ENCODE data around the gene GPSM1. TPM values are rescaled to one million over a fixed set of nuclear protein-coding genes. Genes with fewer than 3 reads are reported as not detected.

Gene GPSM1
- polyA plus RNA-seq, 5 donors: 35.9 to 84.2 (median 56.6) TPM

DNA sequence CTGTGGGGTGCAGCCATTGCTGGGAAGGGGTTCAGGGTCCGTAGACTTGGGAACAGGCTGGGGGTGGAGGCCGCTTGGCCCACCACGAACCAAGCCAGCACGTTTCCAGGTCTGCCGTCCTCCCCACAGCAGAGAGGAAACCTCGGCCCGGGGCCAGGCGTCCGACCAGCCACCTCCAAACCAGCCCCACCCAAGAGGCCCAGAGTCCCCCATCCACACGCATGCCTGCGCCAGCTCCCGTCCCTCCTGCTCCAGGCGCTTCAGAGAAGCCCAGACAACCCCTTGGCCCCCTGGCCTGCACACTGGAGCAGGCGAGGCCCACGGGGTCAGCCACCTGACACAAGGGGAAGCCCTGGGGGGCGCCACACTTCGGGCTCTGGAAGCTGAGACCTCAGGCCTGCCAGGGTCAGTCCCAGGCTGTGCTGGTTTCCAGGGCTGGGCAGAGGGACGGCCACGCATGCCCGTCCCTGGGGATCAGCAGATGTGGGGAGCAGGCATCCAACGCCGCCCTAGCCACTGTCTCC lies 29.9 kb downstream of the GPSM1 start:
- no peak for DNase-seq

DNA sequence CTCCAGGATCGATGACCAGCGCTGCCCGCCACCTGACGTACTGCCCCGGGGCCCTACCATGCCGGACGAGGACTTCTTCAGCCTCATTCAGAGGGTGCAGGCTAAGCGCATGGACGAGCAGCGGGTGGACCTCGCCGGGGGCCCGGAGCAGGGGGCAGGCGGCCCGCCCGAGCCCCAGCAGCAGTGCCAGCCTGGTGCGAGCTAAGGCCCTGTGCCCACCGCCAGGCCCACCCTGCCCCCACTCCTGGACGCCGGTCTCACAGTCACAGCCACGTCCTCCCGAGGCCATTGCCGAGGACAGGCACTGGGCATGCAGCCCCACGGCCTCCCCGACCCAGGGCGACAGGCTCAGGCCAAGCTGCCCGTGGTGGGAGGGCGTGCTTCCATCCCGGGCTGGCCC lies 30.7 kb downstream of the GPSM1 start:
- DNase-seq: no peak

DNA sequence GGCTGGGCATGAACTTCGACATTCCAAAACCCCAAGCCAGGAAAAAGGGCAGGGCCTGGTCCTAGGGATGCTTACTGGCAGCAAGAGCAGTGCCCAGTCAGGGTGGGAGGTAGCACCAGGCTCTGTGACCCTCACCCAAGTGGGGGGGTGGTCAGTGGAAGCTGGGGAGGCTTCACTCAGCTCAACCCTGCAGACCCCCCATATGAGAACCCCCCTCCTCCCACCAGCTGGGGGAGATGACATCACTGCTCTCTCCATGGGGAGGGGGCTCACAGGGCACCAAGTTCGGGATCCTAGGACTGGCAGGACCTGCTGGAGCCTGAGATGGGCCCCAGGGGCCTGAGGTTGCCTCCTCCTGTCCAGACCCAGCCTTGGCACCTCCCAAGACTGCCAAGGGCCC lies 31.5 kb downstream of the GPSM1 start:
- no peak for DNase-seq

DNA sequence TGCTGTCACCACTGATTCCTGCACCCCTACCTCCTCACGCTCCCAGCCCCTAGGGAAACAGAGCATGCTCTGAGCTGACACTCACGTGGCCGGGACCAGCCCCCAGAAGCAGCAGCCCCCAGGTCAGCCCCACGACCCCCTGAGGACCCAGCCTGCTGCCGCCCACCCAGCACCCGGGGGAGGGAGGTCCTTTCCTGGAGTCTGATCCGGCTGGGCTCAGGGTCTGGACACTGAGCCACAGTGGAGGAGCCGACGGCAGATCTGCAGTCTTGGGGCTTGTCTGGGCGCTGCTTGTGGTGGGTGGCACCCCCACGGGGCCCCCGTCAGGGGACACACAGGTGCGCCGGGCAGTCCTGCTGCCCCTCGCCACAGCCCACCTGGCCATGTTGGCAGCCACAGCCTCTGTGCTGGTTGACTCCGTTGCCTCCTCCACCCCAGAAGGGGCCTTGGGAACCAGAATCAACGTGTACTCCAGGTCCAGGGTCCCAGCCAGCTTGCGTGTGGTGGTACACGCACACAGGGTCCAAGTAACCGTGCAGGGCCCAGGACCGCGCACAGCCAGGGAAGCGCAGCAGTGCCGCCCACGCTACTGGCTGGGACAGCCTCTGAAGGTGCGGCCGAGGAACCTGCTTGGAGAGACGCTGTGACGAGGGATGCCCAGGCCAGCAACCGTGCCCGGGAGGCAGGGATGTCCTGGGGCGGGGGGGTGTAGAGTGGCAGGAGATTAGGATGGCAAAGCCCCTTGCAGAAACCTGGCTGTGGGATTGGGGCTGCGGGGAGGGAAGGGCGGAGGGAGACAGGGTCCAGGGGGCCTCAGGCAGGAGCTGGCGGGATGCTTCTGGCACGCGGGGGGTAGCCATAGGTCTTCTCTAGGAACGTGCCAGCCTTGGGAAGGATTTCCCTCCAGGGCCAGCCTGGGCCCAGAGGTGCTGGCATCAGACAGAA lies 32.7 kb downstream of the GPSM1 start:
- no peak for DNase-seq

DNA sequence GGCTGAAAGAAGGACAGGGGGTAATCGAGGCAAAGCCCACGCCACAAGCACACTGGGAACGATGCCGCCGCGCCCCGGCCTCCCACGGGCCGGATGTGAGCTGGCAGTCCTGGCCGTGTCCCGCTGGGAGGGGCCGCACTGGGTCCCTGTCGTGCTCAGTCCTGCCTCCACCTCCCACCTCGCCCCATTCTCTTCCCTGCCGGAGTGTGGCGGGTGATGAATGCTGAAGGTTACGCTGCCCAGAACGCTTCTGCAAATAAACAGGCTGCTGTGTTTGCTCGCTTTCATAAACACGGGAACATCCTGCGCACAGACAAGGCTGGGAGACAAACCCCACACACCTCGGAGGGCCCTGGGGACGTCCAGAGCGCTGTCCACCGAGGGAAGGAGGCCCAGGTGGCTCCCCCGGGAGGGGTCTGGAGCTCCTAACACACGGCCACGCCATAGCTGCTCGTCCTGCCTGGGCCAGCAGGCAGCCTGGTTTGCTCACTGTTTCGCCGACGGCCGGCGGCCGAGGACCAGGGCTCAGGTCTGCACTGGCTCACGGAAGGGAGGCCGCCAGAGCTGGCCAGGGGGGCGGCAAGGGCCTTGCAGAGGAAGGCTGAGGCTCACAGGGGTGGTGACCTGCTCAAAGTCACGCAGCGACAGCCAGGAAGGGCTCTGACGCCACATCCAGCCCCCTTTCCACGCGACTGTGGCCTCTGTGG lies 33.9 kb downstream of the GPSM1 start:
- no peak for DNase-seq

DNA sequence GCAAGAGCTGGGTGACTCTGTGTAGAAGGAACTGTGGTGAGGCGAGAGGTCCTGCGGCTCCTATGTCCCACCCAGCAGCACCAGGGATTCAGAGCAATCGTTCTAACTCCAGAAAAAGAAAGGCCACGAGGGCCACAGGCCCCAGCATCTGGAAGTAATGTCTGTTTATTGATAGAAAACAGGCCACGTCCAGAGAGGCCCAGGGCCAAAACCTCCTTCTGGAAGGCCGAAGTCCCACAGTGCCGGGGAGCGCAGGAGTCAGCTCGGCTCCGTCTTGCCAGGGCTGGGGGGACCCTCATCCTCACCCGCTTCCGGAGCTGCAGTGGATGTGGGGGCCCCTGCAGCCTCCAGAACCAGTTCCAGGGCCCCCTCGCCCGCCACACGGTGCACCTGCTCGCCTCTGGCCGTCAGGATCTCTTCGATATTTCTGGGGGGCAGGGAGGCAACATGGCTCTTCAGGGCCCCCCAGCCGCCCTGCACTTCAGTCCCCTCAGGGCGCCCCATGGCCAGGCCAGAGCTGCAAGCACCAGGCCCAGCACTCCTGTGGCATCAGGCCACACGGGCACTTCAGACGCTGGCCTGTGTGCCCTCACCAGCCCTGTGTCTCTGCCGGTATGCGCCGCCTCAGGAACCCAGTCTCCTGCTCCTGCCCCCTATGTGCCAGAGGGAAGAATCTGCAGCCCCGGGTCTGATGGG lies 34.6 kb downstream of the GPSM1 start:
- DNase-seq: no peak

DNA sequence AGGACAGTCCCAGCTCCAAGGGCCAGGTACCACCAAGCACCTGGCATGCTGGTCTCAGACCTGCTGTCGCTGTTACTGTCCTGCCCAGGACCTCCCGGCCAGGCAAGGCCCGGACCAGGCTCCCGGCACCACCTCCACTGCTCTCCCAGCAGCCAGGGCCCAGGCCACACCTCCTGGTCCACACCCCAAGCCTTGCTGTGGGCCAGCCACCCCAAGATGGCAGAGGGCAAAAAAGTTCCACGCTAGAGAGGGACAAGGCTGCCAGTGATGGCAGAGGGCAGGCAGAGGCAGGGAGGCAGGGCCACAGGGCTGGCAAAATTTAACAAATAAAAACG lies 35.1 kb downstream of the GPSM1 start:
- DNase-seq: no peak

DNA sequence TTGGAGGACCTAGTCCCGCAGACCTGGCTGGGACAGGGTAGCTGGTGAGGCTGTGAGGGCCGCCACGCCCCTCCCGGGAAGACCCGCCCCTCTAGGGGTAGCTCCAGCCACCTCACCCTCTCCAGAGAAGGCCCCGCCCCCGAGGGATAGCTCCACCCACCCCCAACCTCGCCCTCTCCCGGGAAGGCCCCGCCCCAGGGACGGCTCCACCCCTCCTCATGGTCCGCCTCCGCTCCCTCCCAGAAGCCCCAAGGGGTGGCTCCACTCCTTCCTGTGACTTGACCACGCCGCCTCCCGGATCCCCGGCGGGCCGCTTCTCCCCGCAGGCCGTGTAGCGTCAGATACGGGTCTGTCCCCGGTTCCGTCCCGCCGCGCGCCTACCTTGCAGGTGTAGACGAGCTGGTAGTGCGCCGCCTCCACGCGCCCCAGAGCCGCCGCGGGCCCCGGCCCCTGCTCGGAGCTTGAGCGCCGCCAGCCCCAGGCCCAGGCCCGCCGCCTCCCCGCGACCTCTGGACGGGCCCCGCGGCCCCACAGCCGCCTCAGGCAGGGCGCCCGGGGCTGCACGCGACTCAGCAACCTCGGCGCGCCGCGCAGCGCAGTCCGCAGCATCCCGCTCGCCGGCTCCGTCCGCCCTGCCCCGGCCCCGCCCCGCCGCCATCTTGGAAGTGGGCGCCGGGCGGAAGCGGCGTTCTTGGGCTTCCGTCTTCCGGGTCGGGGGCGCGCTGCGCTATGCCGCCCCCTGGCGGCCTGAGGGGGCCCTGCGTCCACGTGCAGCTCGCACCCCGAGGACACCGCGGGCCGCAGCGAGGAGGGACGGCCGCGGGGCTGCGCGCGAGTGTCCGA lies 36.0 kb downstream of the GPSM1 start, which contains the start of gene DNLZ:
Gene DNLZ, minus strand, starts transcription at position 639 of the 843 bp plus-strand sequence. Its CDS starts 30 bp downstream, at position 609.
- DNase-seq: peak; percentile 88 to 89

DNA sequence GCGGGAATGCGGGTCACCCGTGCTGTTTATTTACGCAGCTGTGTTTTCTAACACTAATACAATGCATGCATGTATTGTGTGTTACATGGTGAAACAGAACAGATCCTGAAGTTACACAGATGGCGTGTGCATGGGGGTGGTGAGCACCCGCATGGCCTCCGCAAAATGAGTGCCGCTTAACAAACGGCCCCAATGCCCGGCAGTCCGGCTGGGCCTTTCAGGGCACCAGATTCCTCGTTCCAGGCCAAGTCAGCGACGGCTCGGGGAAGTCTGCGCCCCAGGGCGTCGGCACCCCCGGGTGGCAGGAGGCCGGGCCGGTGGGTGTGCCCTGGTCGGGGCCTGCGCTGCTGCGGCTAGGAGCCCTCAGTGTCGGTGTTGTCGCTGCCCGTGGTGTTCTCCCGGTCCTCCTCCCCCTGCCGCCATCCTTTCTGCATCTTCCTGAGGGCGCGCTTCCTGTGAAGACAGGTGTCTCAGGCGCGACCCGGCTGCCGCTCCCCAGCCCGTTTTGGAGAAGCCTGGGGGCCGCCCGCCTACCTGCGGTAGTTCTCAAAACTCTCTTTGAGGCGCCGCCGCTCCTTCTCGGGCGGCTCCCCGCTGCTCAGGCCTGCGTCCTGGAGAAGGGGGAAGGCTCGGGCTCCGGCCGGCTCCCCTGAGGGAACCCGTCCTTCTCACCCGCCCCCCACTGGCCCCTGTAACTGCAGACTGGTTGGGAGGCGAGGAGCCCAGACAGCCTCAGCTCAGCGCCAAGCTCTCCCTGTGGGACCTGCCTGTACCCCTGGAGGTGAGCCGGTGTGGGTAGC lies 36.8 kb downstream of the GPSM1 start:
- no peak for DNase-seq

DNA sequence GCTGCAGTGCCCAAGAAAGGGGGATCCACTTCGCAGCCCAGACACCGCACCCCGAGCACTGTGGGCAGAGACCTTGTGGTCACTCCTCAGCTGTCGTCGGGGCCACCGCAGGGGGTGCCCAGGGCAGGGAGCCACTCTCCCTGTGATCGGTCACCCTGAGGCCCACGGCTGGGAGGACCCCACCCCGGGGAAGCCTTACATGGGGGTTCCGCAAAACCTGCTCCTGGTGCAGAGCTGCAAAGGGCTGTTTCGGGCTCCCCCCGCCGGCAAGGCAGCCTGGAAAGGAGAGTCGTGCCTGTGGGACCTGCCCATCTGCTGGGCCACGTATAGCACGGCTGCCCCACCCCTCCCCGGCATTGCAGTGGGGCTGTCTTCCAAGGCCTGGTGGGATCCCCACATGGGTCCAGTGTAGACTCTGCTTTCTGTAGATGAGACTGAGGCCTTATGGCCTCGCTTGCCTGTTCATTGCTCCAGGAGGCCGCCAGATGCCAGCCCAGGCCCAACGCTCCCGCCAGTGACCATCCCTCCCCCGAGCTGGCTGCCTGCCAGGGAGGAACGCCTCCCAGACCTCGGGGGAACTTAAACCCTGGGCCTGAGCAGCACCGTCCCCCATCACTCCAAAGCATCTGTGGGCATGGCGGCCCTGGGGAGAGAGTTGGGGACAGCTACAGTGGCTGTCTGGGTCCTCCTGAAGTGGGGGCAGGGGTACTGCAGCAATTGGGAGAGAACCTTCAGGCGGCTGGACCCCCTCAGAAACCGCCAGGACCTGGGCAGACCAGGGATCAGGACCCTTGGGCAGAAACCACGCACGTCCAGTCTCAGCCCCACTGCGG lies 37.8 kb downstream of the GPSM1 start:
- DNase-seq: no peak

DNA sequence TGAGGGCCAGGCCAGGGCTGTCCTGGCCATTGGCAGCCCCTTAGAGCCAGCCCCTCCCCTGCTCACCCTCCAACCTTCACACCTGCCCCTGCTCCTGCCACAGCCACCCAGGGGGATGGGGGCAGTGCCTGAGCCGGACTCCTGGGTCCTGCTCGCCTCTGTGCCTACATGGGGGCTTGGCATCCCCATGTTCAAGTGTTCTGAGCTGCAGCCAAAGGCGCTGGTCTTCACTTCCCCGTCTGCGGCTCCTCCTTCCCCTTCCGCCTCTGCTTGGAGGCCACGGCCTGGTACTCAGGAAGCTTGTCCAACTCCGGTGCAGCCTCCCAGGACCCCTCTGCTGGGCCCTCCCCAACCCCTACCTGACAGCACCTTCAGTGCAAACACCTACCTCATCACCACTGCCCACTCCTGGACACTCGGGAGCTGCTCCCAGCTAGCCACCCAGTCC lies 38.5 kb downstream of the GPSM1 start:
- no peak for DNase-seq

DNA sequence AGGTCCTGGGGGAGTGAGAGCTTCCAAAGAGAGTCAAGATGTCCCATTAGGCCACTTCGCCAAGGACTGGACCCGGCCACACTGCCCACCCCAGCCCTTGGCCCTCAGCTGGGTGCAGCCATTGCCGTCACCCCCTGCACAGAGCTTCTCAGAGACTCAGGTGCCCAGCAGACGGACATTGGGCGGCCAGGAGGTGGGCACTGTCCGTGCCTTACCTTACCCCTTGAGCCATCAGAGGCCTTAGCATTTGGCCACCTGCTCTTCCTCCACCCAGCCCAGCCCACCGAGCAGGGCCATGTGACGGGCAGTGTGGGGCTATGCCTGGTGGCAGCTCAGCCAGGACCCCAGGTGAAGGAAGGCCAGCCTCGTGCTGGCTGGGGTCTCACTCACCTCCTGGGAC lies 39.5 kb downstream of the GPSM1 start:
- no peak for DNase-seq

DNA sequence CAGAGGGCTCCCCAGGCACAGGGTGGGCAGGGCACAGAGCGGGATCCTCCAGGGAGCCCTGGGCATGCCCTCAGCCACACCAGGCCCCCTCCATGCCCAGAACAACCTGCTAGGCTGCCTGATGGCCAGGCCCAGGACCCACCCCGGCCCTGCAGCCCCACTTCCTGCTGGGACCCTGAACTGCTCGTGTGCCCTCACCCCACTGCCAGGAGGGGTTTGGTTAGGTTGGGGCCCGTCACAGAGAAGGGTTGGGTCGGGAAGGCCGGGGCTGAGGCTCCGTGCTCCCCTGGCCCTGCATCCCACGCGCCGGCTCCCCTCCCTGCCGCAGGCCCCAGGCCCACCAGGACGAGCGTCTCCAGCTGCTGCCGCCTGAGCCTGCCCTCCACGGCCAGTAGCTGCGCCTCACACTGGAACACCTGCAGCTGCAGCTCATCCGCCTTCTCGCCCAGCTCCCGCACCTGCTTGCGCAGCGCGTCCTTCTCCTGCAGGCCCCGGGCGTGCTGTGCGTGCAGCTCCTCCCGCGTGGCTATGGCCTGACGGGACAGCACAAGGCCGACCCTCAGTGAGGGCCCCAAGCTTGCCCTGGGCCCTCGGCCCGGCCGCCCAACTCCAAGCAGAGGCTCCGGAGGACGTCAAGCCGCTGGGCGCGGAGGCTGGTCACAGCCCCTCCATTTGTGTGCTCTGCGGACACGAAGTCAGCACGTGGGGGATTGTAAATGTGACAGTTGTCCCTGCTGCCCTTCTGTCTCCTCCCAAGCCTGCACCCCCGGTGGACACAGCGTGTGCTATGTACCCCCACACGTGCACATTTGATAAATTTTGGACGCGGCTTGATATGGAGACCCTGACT lies 40.2 kb downstream of the GPSM1 start:
- DNase-seq: no peak

DNA sequence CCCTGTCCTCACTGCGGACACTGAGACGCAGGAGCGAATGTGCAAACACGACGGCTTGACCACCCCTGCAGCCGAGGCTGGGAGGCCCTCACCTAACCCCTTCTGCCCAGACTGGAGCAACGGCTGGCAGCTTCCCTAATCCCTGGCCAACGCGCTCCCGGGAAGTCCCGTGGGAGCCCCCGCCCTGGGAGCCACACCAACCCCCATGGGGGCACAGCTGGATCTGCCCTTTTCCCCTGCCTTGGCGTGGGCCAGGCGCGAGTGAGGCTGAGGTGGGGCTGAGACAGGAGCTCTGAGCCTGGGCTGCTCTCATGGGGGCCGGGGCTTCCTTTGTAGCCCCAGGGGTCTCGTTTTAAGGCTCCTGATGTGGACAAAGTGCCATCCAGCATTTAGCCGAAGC lies 40.9 kb downstream of the GPSM1 start:
- DNase-seq: no peak

DNA sequence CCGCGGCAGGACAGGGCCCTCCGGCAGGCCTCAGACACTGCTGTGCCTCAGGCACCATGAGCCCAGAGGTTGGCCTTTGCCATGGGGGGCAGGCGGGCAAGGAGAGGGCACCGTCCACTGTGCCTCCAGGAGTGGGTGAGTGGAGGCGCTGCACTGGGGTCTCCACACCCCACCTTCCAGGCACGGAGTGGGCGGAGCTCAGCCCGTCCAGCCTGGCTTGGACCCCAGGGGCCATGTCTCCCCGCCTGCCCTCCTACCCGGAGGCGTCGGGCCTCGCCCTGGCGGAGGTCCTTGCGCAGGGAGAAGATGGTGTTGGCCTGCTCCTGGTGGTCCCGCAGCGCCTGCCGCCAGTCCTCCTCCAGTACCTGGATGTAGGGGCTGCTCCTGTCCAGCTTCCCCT lies 42.7 kb downstream of the GPSM1 start:
- DNase-seq: no peak

DNA sequence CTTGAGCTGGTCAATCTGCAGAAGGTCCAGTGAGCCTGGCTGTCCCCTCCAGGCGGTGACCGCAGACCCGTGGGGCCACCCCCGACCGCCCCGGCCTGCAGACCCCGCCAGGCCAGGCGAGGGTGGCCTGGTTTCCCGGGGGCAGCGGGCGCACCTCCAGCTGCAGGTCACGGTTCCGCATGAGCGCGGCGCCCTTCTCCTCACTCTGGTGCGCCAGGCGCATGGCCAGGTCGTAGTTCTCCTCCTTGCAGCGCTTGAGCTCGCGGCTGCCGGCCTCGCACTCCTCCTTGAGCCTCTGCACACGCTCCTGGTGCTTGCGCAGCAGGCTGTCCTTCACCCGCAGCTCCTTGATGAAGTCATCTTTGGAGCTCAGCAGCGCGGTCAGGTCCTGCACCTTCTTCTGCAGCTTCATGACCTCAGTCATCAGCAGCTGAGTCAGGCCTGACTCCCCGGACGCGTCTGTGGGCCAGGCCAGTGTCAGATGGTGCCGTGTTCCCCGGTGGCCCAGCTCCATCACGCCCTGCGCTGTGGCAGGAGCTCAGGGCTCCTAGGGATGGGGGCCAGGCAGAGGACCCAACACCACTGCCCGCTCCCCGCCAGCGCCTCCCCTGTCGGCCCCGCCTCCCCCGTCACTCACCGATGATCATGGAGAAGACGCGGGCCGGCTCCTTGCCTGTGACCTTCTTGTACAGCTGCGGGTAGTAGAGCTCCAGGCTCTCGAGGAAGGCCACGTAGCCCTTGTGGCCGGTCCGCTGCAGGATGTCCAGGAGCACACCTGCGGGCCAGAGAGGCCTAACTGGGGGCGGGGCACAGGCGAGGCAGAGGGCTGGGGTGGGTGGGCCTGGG lies 43.6 kb downstream of the GPSM1 start:
- no peak for DNase-seq

DNA sequence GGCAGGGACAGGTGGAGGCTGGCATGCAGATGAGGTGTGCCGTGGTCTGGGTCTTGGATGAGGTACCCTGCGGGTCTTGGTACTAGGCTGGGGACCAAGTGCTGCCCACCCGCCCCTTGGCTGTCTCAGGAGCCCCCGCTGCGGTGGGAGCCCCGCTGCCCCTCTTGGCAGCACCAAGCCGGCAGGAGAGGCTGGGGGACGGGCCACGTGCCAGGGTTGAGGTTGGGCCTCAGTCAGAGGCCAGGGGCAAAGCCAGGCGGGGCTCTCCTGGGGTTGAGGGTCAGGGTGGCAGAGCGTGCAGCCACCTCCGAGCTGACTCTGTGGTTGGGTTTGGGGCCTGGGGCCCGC lies 44.2 kb downstream of the GPSM1 start:
- DNase-seq: no peak

DNA sequence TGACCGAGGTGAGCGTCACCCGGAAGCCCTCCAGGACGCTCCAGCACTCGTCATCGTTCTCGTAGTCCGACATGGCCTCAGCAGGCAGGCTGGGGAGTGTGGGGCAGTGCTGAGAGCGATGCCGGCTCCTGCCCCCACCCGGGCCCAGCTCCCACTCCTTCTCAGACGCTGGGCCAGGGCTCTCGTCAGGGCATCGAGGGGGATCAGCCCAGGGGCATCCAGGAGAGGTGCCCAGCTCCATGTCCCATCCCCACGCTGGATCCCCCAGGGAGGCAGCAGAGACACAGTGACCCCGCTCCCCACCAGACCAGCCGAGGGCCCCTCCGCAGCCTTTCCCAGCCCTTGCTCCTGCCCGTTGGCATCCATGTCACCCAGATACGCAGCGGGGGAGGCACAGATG lies 44.7 kb downstream of the GPSM1 start:
- DNase-seq: no peak
